ENCODE results near the gene TMEM229A.
"Not testable (repeated sequence)": the region's sequence is repeated elsewhere in the genome, so short reads cannot be mapped to it uniquely, and the experiment has no call there.

The TMEM229A gene

DNA sequence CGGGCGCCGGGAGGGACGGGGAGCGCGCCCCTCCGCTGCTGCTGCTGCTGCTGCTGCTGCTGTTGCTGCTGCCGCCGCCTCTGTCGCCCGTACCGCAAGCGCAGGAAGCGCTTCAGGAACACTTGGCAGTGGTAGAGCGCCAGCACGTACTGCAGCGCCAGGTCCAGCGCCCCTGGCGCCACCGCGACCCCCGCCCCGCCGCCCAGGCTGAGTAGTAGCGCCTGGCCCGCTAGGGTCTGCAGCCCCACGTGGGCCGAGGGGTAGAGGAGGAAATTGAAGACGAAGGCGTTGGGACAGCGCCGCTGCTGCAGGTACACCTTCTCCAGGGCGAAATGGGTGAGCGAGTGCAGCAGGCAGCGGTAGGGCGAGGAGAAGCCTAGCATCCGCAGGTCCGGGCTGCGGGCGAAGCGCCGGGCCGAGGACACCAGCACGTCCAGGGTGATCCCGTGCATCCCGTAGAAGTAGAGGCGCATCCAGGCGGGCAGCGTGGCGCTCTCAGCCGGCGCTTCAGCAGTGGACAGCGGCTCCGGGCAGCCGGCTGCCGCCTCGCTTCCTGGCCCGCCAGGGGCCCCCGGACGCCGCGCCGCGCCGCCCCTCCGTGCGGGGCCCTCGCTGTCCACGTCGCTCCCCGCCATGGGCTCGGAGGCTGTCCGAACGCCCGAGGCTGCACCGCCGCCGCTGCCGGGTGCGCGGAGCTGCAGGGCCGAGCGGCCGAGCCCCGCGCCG, at the start of gene TMEM229A:
Gene TMEM229A, minus strand, starts transcription at position 699 of the 726 bp plus-strand sequence. Its CDS starts 64 bp downstream, at position 635.
- DNase-seq: peak; percentile 83 to 88

- DNase-seq: not testable (repeated sequence)
Observed at GRCh38 chr7:124082234-124082633, 49.4 kb upstream of the TMEM229A start.

DNA sequence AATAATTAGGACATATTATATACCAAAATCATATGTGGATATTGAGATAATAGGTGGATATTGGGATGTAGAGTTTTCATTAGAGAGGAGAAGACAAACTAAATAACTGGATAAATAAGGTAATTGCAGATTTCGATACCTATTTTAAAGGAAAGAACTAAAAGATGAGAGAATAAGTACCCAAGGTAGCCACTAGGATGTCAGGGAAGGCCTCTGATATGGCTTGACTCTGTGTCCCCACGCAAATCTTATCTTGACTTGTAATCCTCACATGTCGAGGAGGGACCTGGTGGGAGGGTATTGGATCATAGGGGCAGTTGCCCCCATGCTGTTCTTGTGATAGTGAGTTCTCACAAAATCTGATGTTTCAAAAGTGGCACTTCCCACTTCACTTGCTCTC, 44.7 kb upstream of the TMEM229A start:
- DNase-seq: no peak

- no peak for DNase-seq
Observed at GRCh38 chr7:124076841-124077240, 44.0 kb upstream of the TMEM229A start.

- DNase-seq: no peak
Observed at GRCh38 chr7:124074007-124074406, 41.1 kb upstream of the TMEM229A start.

- DNase-seq: no peak
Observed at GRCh38 chr7:124073310-124073645, 40.4 kb upstream of the TMEM229A start.

DNA sequence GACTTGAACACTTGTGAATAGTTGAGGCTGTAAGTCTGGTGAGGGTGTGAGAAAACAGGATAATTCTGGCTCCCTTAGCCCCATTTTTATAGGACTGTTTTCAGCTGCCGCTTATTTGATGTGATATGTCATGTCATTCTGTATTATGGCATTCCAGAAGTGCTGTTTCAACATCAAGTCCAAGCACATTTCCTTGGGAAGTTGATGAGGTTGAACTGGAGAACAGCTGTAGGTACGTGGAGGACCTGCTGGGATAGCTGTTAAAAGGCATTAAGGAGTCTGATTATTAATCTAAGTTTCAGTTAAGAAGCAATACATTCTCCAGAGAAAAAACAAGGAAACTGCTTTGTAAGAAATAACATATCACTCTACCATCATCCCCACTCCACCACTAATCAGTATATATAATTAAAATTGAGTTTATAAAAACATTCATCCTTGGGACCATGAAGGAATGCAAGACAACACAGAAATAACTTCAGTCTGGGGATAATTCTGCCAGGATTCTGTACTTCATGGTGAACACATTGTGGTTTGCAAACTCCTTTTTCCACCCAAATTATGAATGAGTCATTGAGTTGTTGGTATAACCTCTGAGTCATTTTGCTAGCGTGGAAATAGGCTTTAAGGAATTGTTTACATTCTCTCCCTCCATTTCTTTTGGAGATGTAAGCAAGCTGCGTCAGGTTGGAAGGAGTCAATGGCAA, 39.9 kb upstream of the TMEM229A start:
- no peak for DNase-seq

DNA sequence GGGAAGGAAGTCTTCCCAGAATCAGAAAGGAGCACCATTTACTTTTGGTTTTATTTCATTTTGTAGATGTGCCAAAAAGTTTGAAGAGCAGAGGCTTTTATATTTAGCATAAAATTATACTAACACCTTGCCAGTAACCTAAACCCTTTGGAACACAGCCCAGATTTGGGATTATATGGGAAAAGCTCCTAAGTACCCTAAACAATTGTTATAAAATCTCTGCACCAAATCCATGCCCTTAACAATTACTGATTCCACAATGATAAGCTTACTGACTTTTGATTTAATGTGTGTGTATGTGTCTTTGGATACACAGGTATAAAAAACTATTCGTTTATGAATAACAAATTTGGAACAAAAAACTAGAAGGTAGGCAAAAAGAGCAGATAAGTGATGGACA, 39.0 kb upstream of the TMEM229A start:
- DNase-seq: no peak

DNA sequence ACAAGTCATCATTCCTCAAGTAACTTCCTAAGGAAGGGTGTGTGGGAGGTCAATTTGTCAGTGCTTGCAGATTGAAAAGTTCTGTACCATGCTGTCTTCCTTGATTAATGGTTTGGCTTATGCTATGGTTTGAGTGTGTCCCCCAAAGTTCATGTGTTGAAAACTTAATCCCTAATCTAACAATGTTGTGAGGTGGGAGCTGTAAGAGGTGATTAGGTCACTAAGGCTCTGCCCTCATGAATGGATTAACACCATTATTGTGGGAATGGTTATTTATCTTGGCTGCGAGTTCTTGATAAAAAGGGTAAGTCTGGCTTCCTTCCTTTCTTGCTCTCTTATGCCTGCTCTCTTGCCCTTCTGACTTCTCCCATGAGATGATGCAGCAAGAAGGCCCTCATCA, 29.3 kb upstream of the TMEM229A start:
- DNase-seq: no peak

GRCh38 chr7:124060528-124060927, 27.7 kb upstream of the TMEM229A start:
- DNase-seq: no peak

- peak in 1 of 2 donors; percentile 30 for DNase-seq
Observed at GRCh38 chr7:124059375-124059774, 26.5 kb upstream of the TMEM229A start.

DNA sequence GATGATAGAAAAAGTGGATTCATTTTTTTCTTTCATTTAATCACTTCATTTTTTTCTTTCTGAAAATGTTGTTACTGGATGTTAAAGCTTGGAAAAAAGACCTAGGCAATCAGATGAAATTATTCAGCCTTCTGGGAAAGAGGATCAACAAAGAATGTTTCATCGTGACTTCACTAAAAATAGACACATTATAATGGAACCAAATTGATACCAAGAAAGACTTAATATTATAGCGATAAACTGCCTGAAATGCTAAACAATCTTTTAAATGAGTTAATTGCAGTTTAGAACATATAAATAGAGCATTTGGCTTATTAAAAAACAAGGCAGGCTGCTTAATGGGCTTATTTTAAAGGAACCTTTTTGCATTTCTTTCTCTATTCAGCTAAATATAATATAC, 25.6 kb upstream of the TMEM229A start:
- peak in 1 of 2 donors; percentile 23 for DNase-seq

DNA sequence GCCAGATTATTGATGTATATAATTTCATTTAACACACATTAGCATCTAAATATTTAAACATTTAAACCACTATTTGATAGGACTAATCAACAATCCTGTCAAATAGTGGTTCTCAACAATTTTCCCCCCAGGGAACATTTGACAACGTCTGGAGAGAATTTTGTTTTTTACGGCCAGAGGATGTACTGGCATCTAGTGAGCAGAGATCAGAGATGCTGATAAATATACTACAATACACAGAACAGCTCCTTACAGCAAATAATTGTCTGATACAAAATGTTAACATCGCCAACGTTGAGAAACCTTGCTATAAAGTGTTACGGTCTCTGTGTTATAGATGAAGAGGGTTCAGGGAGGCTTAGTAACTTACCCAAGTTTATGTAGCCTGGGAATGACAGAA, 25.0 kb upstream of the TMEM229A start:
- DNase-seq: no peak

GRCh38 chr7:124056234-124056633, 23.4 kb upstream of the TMEM229A start:
- no peak for DNase-seq

DNA sequence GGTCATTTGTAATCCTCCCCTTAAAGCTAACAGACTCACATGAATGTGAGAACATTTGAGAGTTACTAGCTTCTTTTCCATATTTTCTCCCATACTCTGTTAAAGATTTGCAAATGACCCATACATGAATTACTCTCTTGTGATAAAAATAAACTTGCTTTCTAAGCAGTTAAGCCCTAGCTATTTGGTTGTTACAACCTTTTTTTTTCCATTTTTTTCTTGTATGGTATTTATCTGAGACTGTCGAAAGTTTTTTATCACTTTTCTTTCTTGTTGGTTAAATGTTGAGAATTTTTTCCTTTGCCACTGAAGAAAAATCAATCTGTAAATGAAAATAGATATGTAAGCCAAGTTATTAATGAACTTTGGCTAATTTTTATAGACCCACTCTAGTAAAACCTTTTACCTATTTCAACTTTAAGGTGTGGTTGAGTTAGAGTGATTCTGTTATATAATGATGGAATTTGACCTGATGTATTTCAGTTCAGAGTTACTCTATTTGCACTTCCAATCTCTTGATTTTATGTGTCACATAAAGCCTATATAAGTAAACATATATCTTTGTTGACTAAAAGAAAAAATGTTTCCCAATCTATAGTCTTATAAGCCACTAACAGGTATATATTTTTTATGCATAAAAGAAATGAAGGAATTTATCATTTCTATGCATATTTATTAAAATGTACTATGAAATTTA, 19.0 kb upstream of the TMEM229A start:
- no peak for DNase-seq

DNA sequence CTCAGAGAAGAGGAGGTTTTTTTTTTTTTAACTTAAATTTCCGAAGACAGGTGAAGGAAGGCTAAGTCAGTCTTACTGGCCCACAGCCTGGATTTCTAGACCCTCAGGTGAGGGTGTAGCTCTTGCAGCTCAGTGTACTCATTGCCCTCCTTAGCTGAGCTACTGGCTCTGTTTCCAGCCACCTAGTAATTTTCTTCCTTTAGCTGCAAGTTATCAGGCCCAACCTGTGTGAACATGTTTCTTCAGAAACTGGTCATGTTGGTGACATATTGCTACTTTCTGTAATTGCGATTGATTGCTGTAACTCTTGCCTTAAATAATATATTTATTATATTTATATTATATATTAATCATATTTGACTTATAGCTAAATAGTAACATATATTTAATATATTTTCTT, 10.0 kb upstream of the TMEM229A start:
- no peak for DNase-seq

- no peak for DNase-seq
Observed at GRCh38 chr7:124041439-124041838, 8.6 kb upstream of the TMEM229A start.

- DNase-seq: not testable (repeated sequence)
Observed at GRCh38 chr7:124037902-124038301, 5.0 kb upstream of the TMEM229A start.

- peak in 1 of 2 donors; percentile 59 for DNase-seq
Observed at GRCh38 chr7:124035706-124036105, 2.8 kb upstream of the TMEM229A start.

GRCh38 chr7:124034754-124035100, 1.9 kb upstream of the TMEM229A start:
- DNase-seq: no peak

DNA sequence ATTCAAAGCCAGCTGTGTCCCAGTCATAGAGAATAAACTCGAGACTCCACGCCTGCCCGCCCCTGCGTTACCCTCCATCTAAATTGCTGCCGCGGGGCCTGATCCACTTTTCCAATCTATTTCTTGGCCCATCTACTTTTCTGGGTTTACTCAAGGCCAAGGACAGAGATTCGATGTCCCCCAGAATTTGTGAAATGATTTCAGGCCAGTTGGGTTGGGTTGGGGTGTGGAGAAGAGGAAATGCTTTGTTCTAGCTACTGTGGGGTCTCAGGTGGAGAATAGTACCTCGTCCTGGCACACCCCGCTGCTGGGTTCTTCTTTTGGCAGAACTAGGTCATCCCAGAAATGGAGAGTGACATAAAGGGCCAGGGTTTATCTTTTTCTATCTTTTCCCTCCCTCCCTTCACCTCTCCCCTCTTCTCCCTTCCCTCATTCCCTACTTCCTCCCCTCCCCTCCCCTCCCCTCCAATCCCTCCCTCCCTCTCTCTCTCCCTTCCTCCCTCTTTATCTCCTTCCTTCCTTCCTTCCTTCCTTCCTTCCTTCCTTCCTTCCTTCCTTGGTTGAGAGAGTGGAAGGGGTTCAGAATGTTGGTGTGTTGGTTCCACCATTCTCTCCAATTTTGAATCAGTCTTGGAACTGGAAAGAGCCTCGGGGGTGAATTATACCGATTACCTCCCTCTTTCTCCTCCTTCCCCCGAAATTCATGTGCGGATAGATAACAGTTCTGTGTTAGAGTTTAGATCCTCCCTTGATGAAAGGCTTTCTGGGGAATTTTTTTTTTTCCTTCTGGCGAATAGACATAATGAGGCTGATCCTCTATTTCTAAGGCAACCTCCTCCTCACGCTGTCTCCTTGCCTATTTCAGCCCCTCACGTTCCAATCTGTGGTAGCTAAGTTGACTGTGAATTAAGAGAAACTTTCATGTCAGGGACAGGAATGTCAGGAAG, 1.2 kb upstream of the TMEM229A start:
- no peak for DNase-seq

GRCh38 chr7:124033095-124033806, 384 bp upstream of the TMEM229A start:
- peak; percentile 84 to 88 for DNase-seq

Data from hippocampal formation (tissue), 2 donors.